Large intestine (tissue), 12 donors: ENCODE measurements around the gene OR2T33. TPM values are rescaled to one million over a fixed set of nuclear protein-coding genes. Genes with fewer than 3 reads are reported as not detected.
"Not testable (repeated sequence)": the region's sequence is repeated elsewhere in the genome, so short reads cannot be mapped to it uniquely, and the experiment has no call there.

Source experiments
- DNase-seq, 2 donors: peaks; one replicate each; pipeline versions ENCODE4 v3.0.0 to v3.0.0-alpha.2; 2013
- H3K27ac ChIP-seq: one replicate; pipeline ENCODE4 v1.5.1; 2013; ENCODE audit warnings: low read length
- H3K27me3 ChIP-seq: 2 replicates; pipeline ENCODE4 v1.6.1; 2013; ENCODE audit warnings: low read length; ENCODE audit not compliant: control insufficient read depth, insufficient read depth
- H3K36me3 ChIP-seq: 2 replicates; pipeline ENCODE4 v1.6.1; 2013; ENCODE audit warnings: low read length; ENCODE audit not compliant: control insufficient read depth, insufficient read depth
- H3K4me1 ChIP-seq: one replicate; pipeline ENCODE4 v1.6.1; 2013; ENCODE audit warnings: low read length; ENCODE audit not compliant: control insufficient read depth, insufficient read depth
- H3K4me3 ChIP-seq: one replicate; pipeline ENCODE4 v1.5.1; 2013; ENCODE audit warnings: low read length
- H3K9me3 ChIP-seq: one replicate; pipeline ENCODE4 v1.6.1; 2013; ENCODE audit warnings: mild to moderate bottlenecking, low read depth, low read length, moderate library complexity; ENCODE audit not compliant: control insufficient read depth
- WGBS: methylation state at CpG from one replicate; pipeline ENCODE4 v1.1.5; 2013; ENCODE audit warnings: low lambda C conversion rate; ENCODE audit not compliant: insufficient coverage; 5-methylcytosine and 5-hydroxymethylcytosine counted together
- long read RNA-seq, 11 donors: transcript quantifications; one replicate each; lab custom pipeline, GENCODE V29; 2026
- polyA plus RNA-seq: library from polyadenylated mRNA; unstranded; fragments of 120-200 nt; gene quantifications from one replicate; pipeline ENCODE4 v1.2.1, GENCODE V29; 2013

Gene OR2T33, protein sequence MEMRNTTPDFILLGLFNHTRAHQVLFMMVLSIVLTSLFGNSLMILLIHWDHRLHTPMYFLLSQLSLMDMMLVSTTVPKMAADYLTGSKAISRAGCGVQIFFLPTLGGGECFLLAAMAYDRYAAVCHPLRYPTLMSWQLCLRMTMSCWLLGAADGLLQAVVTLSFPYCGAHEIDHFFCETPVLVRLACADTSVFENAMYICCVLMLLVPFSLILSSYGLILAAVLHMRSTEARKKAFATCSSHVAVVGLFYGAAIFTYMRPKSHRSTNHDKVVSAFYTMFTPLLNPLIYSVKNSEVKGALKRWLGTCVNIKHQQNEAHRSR
- polyA plus RNA-seq, result not detected
- long read RNA-seq, donor 1, result 0 reads
- long read RNA-seq, donor 2, result 0 reads
- long read RNA-seq, donor 3, result 0 reads
- long read RNA-seq, donor 4, result 0 reads
- long read RNA-seq, donor 5, result 0 reads
- long read RNA-seq, donor 6, result 0 reads
- long read RNA-seq, donor 7, result 0 reads
- long read RNA-seq, donor 8, result 0 reads
- long read RNA-seq, donor 9, result 0 reads
- long read RNA-seq, donor 10, result 0 reads
- long read RNA-seq, donor 11, result 0 reads

DNA sequence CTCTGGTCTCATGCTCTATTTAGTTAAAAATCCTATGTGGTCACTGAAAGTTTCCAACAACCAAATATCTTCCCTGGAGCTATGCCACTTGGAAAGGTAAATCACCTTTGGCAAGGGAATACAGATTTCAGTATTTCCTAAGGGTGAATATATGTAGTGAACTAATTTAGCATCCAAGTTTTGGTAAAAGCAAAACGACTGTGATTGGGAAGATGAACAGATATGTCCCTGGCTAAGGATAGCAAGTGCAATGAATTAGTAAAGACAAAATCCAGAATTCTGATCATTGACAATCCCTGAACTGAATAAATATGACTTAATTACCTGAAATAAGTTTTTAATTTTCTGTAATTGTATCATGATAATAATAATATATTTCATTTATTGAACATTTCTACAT is at the start of gene OR2T33:
TSS of gene OR2T33 (minus strand) at position 101 of the 400 bp plus-strand sequence. CDS start 4,162 bp downstream, outside the sequence.
- DNase-seq, result no peak
- H3K4me1 ChIP-seq, result no peaks in the 10 kb centered on the region
- 57% methylated on average over 1 of the region's 1 CpG for WGBS
- H3K36me3 ChIP-seq, result no peaks in the 10 kb centered on the region
- H3K9me3 ChIP-seq, result no peaks in the 10 kb centered on the region
- no peaks in the 10 kb centered on the region for H3K27me3 ChIP-seq
- no peak within 1 kb of the TSS for H3K4me3 ChIP-seq
- H3K27ac ChIP-seq, result no peak within 1 kb of the TSS

DNA sequence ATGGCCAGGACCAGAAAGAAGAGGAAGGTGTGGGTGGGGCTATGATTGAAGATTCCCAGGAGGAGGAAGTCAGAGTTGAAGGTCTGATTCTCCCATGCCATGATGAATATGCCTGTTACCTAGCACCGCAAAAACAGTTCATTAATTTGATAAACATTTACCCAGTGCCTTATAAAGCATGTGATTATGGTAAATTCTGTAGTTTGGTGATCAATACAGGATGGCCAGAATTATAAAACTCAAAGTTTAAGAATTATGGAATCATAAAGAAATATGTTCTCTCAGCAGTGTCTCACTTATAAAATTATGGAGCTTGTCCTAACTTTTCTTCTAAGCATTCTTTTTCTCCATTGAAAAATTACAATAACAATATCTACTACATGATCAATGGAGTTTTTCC is 46.7 kb upstream of the OR2T33 start, which contains the start of gene OR2M7:
TSS of gene OR2M7 (minus strand) at position 101 of the 400 bp plus-strand sequence. CDS start at position 101, 0 bp downstream.
- no CpG with 5 or more reads among the region's 1 CpG for WGBS
- H3K4me3 ChIP-seq, result no peak within 1 kb of the TSS

DNA sequence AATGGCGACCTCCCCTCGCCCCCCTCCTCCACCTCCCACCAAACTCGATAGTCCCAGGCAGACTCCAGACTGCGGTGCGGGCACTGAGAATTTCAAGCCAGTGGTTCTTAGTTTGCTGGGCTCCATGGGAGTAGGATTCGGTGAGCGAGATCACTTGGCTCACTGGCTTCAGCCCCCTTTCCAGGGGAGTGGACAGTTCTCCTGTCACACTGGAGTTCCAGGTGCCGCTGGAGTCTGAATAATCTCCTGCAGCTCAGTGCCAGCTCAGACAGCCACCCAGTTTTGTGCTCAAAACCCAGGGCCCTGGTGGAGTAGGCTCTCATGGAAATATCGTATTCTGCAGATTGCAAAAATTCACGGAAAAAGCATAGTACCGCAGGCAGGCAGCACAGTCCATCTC is 39.0 kb upstream of the OR2T33 start:
- H3K9me3 ChIP-seq, result no peaks in the 10 kb centered on the region
- no peak for DNase-seq
- H3K27ac ChIP-seq, result no peak overlapping the region
- H3K4me1 ChIP-seq, result no peaks in the 10 kb centered on the region
- WGBS, result no CpG with 5 or more reads among the region's 11 CpGs
- no peak overlapping the region for H3K4me3 ChIP-seq
- H3K36me3 ChIP-seq, result no peaks in the 10 kb centered on the region
- no peaks in the 10 kb centered on the region for H3K27me3 ChIP-seq

More for the DNA sequence above, 46.7 kb upstream of the OR2T33 start, which contains the start of gene OR2M7:
- no peaks in the 10 kb centered on the region for H3K4me1 ChIP-seq
- DNase-seq, result no peak
- H3K27me3 ChIP-seq, result no peaks in the 10 kb centered on the region
- no peaks in the 10 kb centered on the region for H3K36me3 ChIP-seq
- H3K27ac ChIP-seq, result no peak within 1 kb of the TSS
- H3K9me3 ChIP-seq, result no peaks in the 10 kb centered on the region

DNA sequence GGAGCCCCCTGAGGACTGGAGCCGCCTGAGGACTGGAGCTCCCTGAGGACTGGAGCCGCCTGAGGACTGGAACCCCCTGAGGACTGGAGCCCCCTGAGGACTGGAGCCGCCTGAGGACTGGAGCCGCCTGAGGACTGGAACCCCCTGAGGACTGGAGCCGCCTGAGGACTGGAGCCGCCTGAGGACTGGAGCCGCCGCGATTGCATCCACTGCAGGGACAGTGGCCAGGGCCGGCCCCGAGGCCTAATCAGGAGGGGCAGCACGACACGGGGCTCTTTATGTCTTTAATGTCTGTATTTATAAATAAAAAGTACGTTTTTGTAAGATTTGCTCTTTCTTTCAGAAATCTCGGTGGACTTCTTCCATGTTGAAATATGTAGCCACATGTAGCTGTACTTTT is 29.0 kb upstream of the OR2T33 start:
- not testable (repeated sequence) for H3K36me3 ChIP-seq, DNase-seq, H3K27ac ChIP-seq, H3K4me1 ChIP-seq, H3K27me3 ChIP-seq, H3K4me3 ChIP-seq, H3K9me3 ChIP-seq
- WGBS, result 83% methylated on average over 2 of the region's 15 CpGs

DNA sequence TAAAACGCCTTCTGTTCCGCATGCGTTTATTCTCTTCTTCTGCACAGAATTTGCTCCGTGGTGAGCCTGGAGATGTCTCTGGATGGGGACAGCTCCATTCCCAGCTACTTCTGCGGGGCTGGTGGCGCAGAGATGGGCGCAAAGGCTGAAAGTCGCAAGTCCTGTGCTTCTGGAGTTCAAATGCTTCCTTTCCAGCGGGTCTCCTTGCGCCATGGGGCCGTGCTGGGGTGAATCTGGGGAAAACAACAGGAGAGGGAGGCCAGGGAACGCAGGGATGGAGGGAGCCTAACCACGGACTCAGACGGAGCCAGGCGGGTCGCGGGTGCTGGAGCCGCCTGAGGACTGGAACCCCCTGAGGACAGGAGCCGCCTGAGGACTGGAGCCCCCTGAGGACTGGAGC is 28.3 kb upstream of the OR2T33 start:
- DNase-seq, result no peak
- Histone ChIP-seq H3K4me1 (no peaks in the 10 kb centered on the region), H3K9me3 (peaks cover 10% of the 10 kb centered on the region), H3K4me3 (no peak overlapping the region), H3K36me3 (no peaks in the 10 kb centered on the region), H3K27me3 (no peaks in the 10 kb centered on the region), H3K27ac (no peak overlapping the region)
- 60% methylated on average over 1 of the region's 19 CpGs for WGBS

DNA sequence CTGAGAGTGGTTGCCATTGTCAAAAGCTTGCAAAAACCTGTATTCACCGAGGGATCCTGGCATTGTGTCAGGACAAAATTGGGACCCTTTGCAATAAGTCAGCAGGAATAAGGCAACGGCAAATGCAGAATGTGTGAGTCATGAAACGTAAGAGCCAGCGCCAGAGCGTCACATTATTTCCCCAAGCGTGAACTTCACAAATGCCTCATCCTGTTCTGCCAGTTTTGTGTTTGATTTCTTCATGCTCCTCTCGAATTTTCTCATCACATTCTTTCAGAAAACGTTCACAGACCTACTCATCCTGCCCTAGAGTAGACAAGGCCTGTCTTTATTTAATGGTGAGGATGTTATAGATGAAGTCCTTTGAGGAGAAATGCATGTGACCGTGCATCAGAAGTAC is 27.9 kb upstream of the OR2T33 start:
- 70% methylated on average over 2 of the region's 9 CpGs for WGBS
- not testable (repeated sequence) for DNase-seq, H3K27me3 ChIP-seq, H3K9me3 ChIP-seq, H3K27ac ChIP-seq, H3K36me3 ChIP-seq, H3K4me1 ChIP-seq, H3K4me3 ChIP-seq

DNA sequence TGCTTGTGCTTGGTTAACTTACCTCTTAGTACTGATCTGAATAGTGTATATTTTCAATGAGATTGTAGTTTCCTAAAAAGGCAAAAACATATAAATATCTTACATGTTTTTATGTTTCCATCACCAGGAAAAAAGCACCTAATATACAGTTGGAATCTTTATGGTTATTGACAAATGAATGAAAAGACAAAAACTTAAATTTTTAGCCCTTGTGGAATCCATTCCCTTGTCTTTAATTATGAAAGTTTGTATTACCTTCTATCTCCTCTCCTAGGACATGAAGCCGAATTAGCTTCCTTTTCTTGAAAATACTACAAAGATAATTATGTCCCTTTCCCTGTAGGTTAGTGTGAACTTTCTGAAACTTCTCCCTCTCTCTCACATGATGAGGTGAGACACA is 25.5 kb upstream of the OR2T33 start, which contains the start of gene OR2T12:
TSS of gene OR2T12 (minus strand) at position 101 of the 400 bp plus-strand sequence. CDS start 7,846 bp downstream, outside the sequence.
- Histone ChIP-seq H3K27me3 (no peaks in the 10 kb centered on the region), H3K27ac (no peak within 1 kb of the TSS), H3K36me3 (no peaks in the 10 kb centered on the region), H3K9me3 (peaks cover 10% of the 10 kb centered on the region), H3K4me1 (no peaks in the 10 kb centered on the region), H3K4me3 (no peak within 1 kb of the TSS)
- no peak for DNase-seq
- 90% methylated on average over 1 of the region's 1 CpG for WGBS

DNA sequence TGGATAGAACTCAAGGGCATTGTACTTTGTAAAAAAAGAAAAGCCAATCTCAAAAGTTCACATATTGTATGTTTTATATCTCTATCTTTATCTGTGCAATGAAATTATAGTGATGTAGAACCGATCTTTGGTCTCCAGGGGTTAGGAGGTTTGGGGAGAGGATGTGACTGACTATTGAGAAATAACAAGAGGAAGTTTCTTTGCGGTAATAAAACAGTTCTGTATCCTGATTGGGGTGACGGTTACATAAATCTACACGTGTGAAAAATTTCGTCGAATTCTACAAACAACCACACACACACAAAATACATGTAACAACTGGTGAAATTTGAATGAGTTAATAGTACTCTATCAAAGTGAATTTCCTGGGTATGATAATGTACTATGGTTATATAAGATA is 10.6 kb upstream of the OR2T33 start:
- no peak for DNase-seq
- Histone ChIP-seq H3K27me3 (no peaks in the 10 kb centered on the region), H3K4me1 (no peaks in the 10 kb centered on the region), H3K9me3 (no peaks in the 10 kb centered on the region), H3K27ac (no peak overlapping the region), H3K36me3 (no peaks in the 10 kb centered on the region), H3K4me3 (no peak overlapping the region)
- 80% methylated on average over 2 of the region's 6 CpGs for WGBS

DNA sequence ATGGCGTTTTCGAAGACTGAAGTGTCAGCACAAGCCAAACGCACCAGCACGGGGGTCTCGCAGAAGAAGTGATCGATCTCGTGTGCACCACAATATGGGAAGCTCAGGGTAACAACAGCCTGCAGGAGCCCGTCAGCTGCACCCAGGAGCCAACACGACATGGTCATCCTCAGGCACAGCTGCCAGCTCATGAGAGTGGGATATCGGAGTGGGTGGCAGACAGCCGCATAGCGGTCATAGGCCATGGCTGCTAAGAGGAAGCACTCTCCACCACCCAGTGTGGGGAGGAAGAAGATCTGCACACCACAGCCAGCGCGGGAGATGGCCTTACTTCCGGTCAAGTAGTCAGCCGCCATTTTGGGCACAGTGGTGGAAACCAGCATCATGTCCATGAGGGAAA is 4.6 kb downstream of the OR2T33 start:
- no CpG with 5 or more reads among the region's 16 CpGs for WGBS
- H3K36me3 ChIP-seq, H3K4me1 ChIP-seq, H3K4me3 ChIP-seq, H3K27ac ChIP-seq, H3K9me3 ChIP-seq, DNase-seq, H3K27me3 ChIP-seq: not testable (repeated sequence)

DNA sequence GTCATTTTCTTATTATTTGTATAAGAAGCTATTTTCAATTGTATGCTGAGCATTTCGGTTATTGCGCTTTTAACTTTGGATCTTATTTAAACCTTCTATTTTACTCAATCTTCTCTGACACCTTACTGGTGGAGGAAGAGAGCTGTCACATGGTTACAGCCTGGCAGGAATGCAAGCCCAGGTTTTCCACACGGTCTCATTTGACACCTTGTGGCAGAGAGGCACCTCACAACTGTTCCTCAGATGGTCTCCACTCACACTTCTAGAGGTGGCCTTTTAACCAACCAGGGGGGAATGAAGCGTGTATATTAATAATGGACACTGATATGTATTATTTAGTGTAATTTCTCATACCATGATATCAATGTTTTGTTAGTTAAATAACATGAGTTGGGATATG is 9.6 kb downstream of the OR2T33 start:
- no peak overlapping the region for H3K27ac ChIP-seq
- H3K4me3 ChIP-seq, result no peak overlapping the region
- H3K36me3 ChIP-seq, result no peaks in the 10 kb centered on the region
- no peak for DNase-seq
- H3K4me1 ChIP-seq, result no peaks in the 10 kb centered on the region
- no peaks in the 10 kb centered on the region for H3K27me3 ChIP-seq
- no peaks in the 10 kb centered on the region for H3K9me3 ChIP-seq
- 100% methylated on average over 1 of the region's 4 CpGs for WGBS
